ENCODE measurements around the gene DDX41. TPM values are rescaled to one million over a fixed set of nuclear protein-coding genes. Genes with fewer than 3 reads are reported as not detected.

The DDX41 gene
- total and polyA plus RNA-seq, 2 donors (not counting 3 experiments of a cell fraction or from before 2014, with no cell fraction given), result 103 to 118 TPM

- BruUV-seq (replicated peaks), result TSS peak; percentile 14
- Histone ChIP-seq H3K4me2 (ENCODE audit: insufficient read depth, low read length) (no peak overlapping the region), H3K9ac (replicated peaks; ENCODE audit: extremely low read depth, insufficient read depth, low read length) (no peak overlapping the region)
Measured at GRCh38 chr5:177524539-177524900, 7.8 kb upstream of the DDX41 start.

More at GRCh38 chr5:177524539-177524900, 7.8 kb upstream of the DDX41 start:
- POLR2A ChIA-PET, result no interaction called here
- Histone ChIP-seq H3K36me3 (ENCODE audit: control insufficient read depth in 2 of 2, extremely low read depth in 1 of 2, insufficient read depth in 2 of 2, low read length in 2 of 2) (peaks cover 6 to 61% of the 10 kb centered on the region in 2 experiments), H3K27ac (ENCODE audit: insufficient read depth, low read depth, low read length) (no peak overlapping the region), H3K9me1 (replicated peaks; ENCODE audit: control insufficient read depth, extremely low read depth, insufficient read depth, low read length) (no peaks in the 10 kb centered on the region), H2AFZ (ENCODE audit: low read depth, low read length) (no peak overlapping the region), H3K79me2 (ENCODE audit: control insufficient read depth, insufficient read depth, low read length) (no peaks in the 10 kb centered on the region), H3K4me3 (replicated peaks in 1 of 3; ENCODE audit: insufficient read depth in 1 of 3, low read depth in 1 of 3, low read length in 3 of 3) (no peak overlapping the region), H3K4me1 (ENCODE audit: control insufficient read depth, extremely low read depth, insufficient read depth, low read length) (no peaks in the 10 kb centered on the region), H3K9me3 (replicated peaks; ENCODE audit: control insufficient read depth, insufficient read depth, low read length) (no peaks in the 10 kb centered on the region), H4K20me1 (replicated peaks; ENCODE audit: control insufficient read depth, extremely low read depth, insufficient read depth, low read length) (no peaks in the 10 kb centered on the region), H3K27me3 (ENCODE audit: control insufficient read depth in 2 of 2, insufficient read depth in 2 of 2, low read length in 2 of 2) (no peaks in the 10 kb centered on the region)
- intact Hi-C loops (cut with micrococcal nuclease), result no loop called here
- CTCF ChIA-PET, result interaction anchor here (0.9 to 1.2 kb wide), 2 partner anchors 24 to 134 kb away, joined by 3 read pairs; no protein-coding TSS in a partner anchor
- DNase-seq (ENCODE audit: low read depth, low spot score) (no peak), FAIRE-seq (no peak)
- dilution Hi-C loops (cut with MboI; ENCODE audit: extremely low pct_ligation_motif_present, low sequenced_read_pairs), result no loop called here
- TF ChIP-seq EZH2 (IDR thresholded peaks at IDR 0.05; ENCODE audit: borderline replicate concordance, low read depth, low read length, severe bottlenecking), result no peak
- TF ChIP-seq POLR2A (IDR thresholded peaks at IDR 0.05; ENCODE audit: low read depth, low read length), result no peak
- no peak for TF ChIP-seq POLR2AphosphoS5 (IDR thresholded peaks at IDR 0.05; ENCODE audit: insufficient read depth, low read depth, low read length)
- TF ChIP-seq MAX (IDR thresholded peaks at IDR 0.05; ENCODE audit: insufficient read depth, insufficient read length), result no peak
- TF ChIP-seq CTCF (IDR thresholded peaks at IDR 0.05; ENCODE audit: extremely low read depth in 1 of 2, insufficient read depth in 1 of 2, low read depth in 1 of 2, low read length in 2 of 2), result no peak
- TF ChIP-seq MYC (IDR thresholded peaks at IDR 0.05; ENCODE audit: low read depth, low read length), result no peak
- TF ChIP-seq FOS (IDR thresholded peaks at IDR 0.05; ENCODE audit: borderline replicate concordance, insufficient read depth, low read length), result no peak
- no peak for TF ChIP-seq GATA2 (IDR thresholded peaks at IDR 0.05; ENCODE audit: insufficient read depth, insufficient read length, low read depth, low read length)
- TF ChIP-seq JUN (IDR thresholded peaks at IDR 0.05; ENCODE audit: borderline replicate concordance, insufficient read depth, insufficient read length, low read depth), result no peak

Data from endothelial cell of umbilical vein (primary cell).